ENCODE measurements around the gene OSBPL3. TPM values are rescaled to one million over a fixed set of nuclear protein-coding genes. Genes with fewer than 3 reads are reported as not detected.

OSBPL3 gene
- total RNA-seq, 1 experiment from 2014 or later, result 11.6 TPM

DNA sequence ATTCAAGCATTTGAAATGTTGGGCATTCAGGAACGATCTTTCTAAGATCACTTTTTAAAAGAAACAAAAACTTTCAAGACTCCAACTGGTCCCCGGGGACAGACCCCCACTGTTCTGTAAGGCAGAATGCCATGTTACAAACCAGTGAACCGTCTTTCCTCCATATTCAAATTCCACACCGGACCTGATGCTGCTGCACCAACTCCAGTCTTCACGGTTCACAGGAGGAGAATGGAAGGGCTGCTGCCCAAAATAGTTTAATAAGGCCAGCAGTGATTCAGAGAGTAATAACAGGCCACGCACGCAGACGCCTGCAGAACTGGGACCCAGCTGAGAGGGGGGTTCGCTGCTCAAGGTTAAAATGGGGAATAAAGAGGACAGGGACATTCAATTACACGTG lies 47.2 kb downstream of the OSBPL3 start:
- intact Hi-C loops (cut with micrococcal nuclease), result no loop called here
- POLR2A ChIA-PET (ENCODE audit: unreplicated experiment), result no interaction called here
- DNase-seq, result no peak

DNA sequence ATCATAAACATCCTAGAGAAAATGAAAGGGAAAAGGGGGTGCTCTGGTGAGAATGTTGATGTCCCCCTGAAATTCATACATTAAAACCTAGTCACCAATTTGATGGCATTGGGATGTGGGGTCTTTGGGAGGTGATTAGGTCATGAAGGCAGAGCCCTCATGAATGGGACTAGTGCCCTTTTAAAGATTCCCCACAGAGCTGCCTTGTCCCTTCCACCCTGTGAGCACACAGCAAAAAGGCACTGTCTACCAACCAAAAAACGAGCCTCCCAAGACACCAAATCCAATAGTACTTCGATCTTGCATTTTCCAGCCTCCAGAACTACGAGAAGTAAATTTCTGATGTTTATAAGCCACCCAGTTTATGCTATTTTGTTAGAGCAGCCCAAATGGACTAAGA lies 47.6 kb downstream of the OSBPL3 start:
- Histone ChIP-seq H3F3A (ENCODE audit: low read length, unreplicated experiment) (no peaks in the 10 kb centered on the region), H3K79me2 (ENCODE audit: low read length) (peaks cover 55% of the 10 kb centered on the region), H3K4me1 (ENCODE audit: insufficient read depth, low read length) (peaks cover 13% of the 10 kb centered on the region), H3K9me3 (ENCODE audit: low read length) (no peaks in the 10 kb centered on the region), H3K36me3 (ENCODE audit: low read depth, low read length) (no peaks in the 10 kb centered on the region), H2AFZ (ENCODE audit: low read length) (no peak overlapping the region), H3K4me2 (ENCODE audit: low read length) (no peak overlapping the region), H3K27me3 (ENCODE audit: low read length) (no peaks in the 10 kb centered on the region), H3K9me2 (replicated peaks; ENCODE audit: low read length) (no peaks in the 10 kb centered on the region), H3K9ac (ENCODE audit: low read length) (no peak overlapping the region), H3K27ac (ENCODE audit: low read length) (no peak overlapping the region), H4K20me1 (ENCODE audit: low read length) (0 out of 2 replicates have a peak, but pooled peaks cover 3% of the 10 kb centered on the region), H3K4me3 (ENCODE audit: low read length) (no peak overlapping the region)
- DNase-seq, result no peak
- ChIA-PET CTCF (no interaction called here), POLR2A (ENCODE audit: unreplicated experiment) (no interaction called here)
- intact Hi-C loops (cut with micrococcal nuclease), result no loop called here
- no peak for TF ChIP-seq EZH2 (IDR thresholded peaks at IDR 0.05; ENCODE audit: low read length, unreplicated experiment)
- TF ChIP-seq EZH2phosphoT487 (IDR thresholded peaks at IDR 0.05; ENCODE audit: borderline replicate concordance, low read length), result no peak
- TF ChIP-seq, protein P1, sequence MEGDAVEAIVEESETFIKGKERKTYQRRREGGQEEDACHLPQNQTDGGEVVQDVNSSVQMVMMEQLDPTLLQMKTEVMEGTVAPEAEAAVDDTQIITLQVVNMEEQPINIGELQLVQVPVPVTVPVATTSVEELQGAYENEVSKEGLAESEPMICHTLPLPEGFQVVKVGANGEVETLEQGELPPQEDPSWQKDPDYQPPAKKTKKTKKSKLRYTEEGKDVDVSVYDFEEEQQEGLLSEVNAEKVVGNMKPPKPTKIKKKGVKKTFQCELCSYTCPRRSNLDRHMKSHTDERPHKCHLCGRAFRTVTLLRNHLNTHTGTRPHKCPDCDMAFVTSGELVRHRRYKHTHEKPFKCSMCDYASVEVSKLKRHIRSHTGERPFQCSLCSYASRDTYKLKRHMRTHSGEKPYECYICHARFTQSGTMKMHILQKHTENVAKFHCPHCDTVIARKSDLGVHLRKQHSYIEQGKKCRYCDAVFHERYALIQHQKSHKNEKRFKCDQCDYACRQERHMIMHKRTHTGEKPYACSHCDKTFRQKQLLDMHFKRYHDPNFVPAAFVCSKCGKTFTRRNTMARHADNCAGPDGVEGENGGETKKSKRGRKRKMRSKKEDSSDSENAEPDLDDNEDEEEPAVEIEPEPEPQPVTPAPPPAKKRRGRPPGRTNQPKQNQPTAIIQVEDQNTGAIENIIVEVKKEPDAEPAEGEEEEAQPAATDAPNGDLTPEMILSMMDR (conservative IDR thresholded peaks at IDR 0.05; ENCODE audit: low read depth, low read length), result no peak
- no peak for ATAC-seq
- no TSS peak for BruUV-seq (replicated peaks)

More for the DNA sequence above, 47.2 kb downstream of the OSBPL3 start:
- Histone ChIP-seq H3F3A (ENCODE audit: low read length, unreplicated experiment) (no peaks in the 10 kb centered on the region), H3K4me1 (ENCODE audit: insufficient read depth, low read length) (peaks cover 9% of the 10 kb centered on the region), H4K20me1 (ENCODE audit: low read length) (no peaks in the 10 kb centered on the region), H3K27me3 (ENCODE audit: low read length) (no peaks in the 10 kb centered on the region), H3K9ac (ENCODE audit: low read length) (no peak overlapping the region), H3K36me3 (ENCODE audit: low read depth, low read length) (no peaks in the 10 kb centered on the region), H3K4me3 (ENCODE audit: low read length) (no peak overlapping the region), H2AFZ (ENCODE audit: low read length) (no peak overlapping the region), H3K27ac (ENCODE audit: low read length) (no peak overlapping the region), H3K9me2 (replicated peaks; ENCODE audit: low read length) (no peaks in the 10 kb centered on the region), H3K9me3 (ENCODE audit: low read length) (no peaks in the 10 kb centered on the region), H3K4me2 (ENCODE audit: low read length) (no peak overlapping the region), H3K79me2 (ENCODE audit: low read length) (peaks cover 59% of the 10 kb centered on the region)
- CTCF ChIA-PET, result no interaction called here
- TF ChIP-seq, protein P1 (conservative IDR thresholded peaks at IDR 0.05; ENCODE audit: low read depth, low read length), result no peak
- no peak for TF ChIP-seq EZH2phosphoT487 (IDR thresholded peaks at IDR 0.05; ENCODE audit: borderline replicate concordance, low read length)
- no peak for TF ChIP-seq EZH2 (IDR thresholded peaks at IDR 0.05; ENCODE audit: low read length, unreplicated experiment)
- ATAC-seq, result no peak
- BruUV-seq (replicated peaks), result no TSS peak

DNA sequence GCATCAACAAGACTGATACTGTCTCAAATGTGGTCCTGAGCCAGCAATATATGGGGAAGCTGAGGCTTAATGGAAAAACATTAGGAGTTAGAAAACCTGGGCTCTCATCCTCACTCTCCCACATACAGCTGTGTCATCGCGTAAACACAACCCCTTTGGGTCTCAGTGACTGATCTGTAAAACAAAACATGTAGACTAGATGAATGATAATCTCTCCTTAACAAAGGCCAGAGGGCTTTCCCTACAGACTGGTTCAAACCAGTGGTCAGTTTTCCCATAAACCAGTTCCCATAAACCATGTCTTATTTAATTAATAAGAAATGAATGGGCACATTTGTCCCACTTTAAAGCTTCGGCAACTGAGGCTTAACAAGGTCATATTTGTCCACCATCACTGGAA lies 48.1 kb downstream of the OSBPL3 start:
- BruUV-seq (replicated peaks), result no TSS peak
- no peak overlapping the region for H3K27ac ChIP-seq (ENCODE audit: low read length)
- H2AFZ ChIP-seq (ENCODE audit: low read length), result no peak overlapping the region
- CTCF ChIA-PET, result no interaction called here
- no peaks in the 10 kb centered on the region for H3K27me3 ChIP-seq (ENCODE audit: low read length)
- H4K20me1 ChIP-seq (ENCODE audit: low read length), result 0 out of 2 replicates have a peak, but pooled peaks cover 4% of the 10 kb centered on the region
- ATAC-seq (no peak), DNase-seq (no peak)
- no peaks in the 10 kb centered on the region for H3K36me3 ChIP-seq (ENCODE audit: low read depth, low read length)
- no peaks in the 10 kb centered on the region for H3K9me3 ChIP-seq (ENCODE audit: low read length)
- no peak overlapping the region for H3K9ac ChIP-seq (ENCODE audit: low read length)
- no peaks in the 10 kb centered on the region for H3F3A ChIP-seq (ENCODE audit: low read length, unreplicated experiment)
- H3K9me2 ChIP-seq (replicated peaks; ENCODE audit: low read length), result no peaks in the 10 kb centered on the region
- POLR2A ChIA-PET (ENCODE audit: unreplicated experiment), result no interaction called here
- H3K4me2 ChIP-seq (ENCODE audit: low read length), result no peak overlapping the region
- H3K4me1 ChIP-seq (ENCODE audit: insufficient read depth, low read length), result peaks cover 18% of the 10 kb centered on the region
- no peak overlapping the region for H3K4me3 ChIP-seq (ENCODE audit: low read length)
- peaks cover 51% of the 10 kb centered on the region for H3K79me2 ChIP-seq (ENCODE audit: low read length)
- intact Hi-C loops (cut with micrococcal nuclease), result no loop called here
- TF ChIP-seq EZH2phosphoT487 (IDR thresholded peaks at IDR 0.05; ENCODE audit: borderline replicate concordance, low read length), result no peak
- TF ChIP-seq, protein P1 (conservative IDR thresholded peaks at IDR 0.05; ENCODE audit: low read depth, low read length), result no peak
- no peak for TF ChIP-seq EZH2 (IDR thresholded peaks at IDR 0.05; ENCODE audit: low read length, unreplicated experiment)
